Adrenal gland (tissue), 5 donors: ENCODE measurements around the gene FOXC2.

Source experiments
- POLR2A ChIP-seq, 2 donors: fragments of 450-650 bp; IDR thresholded peaks; one replicate each; pipeline ENCODE4 v1.6.1; 2017; ENCODE audit warnings: antibody characterized with exemption in 2 of 2, mild to moderate bottlenecking in 2 of 2, moderate library complexity in 1 of 2
- TF ChIP-seq, protein P1 (sequence below), 6 experiments: fragments of 450-650 bp in 4 of 6; fragments of 200-600 bp in 2 of 6; sonication (generic) in 1 of 6; IDR thresholded peaks; 1 replicate in 5 of 6; 2 replicates in 1 of 6; pipeline versions ENCODE4 v1.5.1 to v1.8.0; 2016 to 2021; ENCODE audit warnings: antibody characterized with exemption in 6 of 6, mild to moderate bottlenecking in 2 of 6, moderate library complexity in 1 of 6
- donor health status: DM: no; HTN: no; CAD: no.

DNA sequence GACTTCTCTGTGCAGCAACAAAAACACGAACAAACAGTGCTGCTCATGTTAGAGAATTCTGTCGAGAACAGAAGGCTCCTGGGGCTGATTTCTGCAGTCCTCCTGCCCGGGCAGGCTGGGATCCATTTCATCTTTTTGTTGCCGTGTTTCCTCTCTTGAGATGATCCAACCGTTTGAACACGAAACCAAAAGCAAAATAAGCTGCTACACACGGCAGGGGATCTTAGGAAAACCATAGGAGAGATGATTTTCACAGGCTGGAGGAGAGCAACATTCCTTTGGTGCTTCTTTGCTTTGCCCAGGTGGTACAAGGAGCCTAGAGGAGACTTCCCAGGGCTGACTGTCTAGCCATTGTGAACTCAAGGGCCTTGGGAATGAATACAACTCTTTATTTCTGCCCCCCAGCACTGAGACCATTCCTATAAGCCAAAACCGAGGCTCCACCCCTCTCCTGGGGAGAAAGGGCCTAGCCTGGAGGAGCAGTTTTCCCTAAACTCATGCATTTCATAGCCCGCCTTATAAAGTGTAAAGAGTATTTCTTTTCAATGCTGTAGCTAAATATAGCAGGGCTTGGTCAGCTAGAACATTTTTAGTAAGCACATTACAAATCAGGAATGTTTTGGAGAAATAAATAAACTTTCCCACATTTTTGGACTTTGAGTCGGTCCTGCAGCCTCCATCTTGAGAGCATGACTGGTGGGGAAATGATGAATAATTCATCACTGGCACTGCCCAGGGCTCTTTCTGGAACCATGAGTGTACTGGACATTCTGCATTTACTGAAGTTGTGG is 19.4 kb downstream of the FOXC2 start:
- TF ChIP-seq, protein P1, sequence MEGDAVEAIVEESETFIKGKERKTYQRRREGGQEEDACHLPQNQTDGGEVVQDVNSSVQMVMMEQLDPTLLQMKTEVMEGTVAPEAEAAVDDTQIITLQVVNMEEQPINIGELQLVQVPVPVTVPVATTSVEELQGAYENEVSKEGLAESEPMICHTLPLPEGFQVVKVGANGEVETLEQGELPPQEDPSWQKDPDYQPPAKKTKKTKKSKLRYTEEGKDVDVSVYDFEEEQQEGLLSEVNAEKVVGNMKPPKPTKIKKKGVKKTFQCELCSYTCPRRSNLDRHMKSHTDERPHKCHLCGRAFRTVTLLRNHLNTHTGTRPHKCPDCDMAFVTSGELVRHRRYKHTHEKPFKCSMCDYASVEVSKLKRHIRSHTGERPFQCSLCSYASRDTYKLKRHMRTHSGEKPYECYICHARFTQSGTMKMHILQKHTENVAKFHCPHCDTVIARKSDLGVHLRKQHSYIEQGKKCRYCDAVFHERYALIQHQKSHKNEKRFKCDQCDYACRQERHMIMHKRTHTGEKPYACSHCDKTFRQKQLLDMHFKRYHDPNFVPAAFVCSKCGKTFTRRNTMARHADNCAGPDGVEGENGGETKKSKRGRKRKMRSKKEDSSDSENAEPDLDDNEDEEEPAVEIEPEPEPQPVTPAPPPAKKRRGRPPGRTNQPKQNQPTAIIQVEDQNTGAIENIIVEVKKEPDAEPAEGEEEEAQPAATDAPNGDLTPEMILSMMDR (IDR thresholded peaks at IDR 0.05), result no peak
- no peak for TF ChIP-seq POLR2A (IDR thresholded peaks at IDR 0.05)
